ENCODE measurements around the gene C19orf12. TPM values are rescaled to one million over a fixed set of nuclear protein-coding genes. Genes with fewer than 3 reads are reported as not detected.

C19orf12 gene
- total RNA-seq, 1 experiment from 2014 or later, result 17.5 TPM

- Histone ChIP-seq H3K79me1 (ENCODE audit: insufficient read depth, low read depth, low read length, poor library complexity, severe bottlenecking) (peaks cover 3% of the 10 kb centered on the region), H3K23ac (ENCODE audit: insufficient read length, low read depth, low read length) (no peak overlapping the region), H2BK12ac (ENCODE audit: insufficient read length, low read depth, low read length) (no peak overlapping the region), H3K23me2 (ENCODE audit: insufficient read length, low read depth, low read length, poor library complexity, severe bottlenecking) (peaks cover 14% of the 10 kb centered on the region), H2BK20ac (ENCODE audit: low read depth, low read length, poor library complexity, severe bottlenecking) (no peak overlapping the region), H3K9me3 (ENCODE audit: control insufficient read depth, low read depth, low read length) (no peaks in the 10 kb centered on the region), H3K14ac (ENCODE audit: insufficient read depth, low read length) (no peak overlapping the region), H2BK5ac (ENCODE audit: insufficient read length, low read length) (no peak overlapping the region), H3K4me1 (ENCODE audit: insufficient read depth, low read length) (peaks cover 8% of the 10 kb centered on the region; the same call in 1 of the 2 replicates), H4K20me1 (ENCODE audit: control insufficient read depth, insufficient read depth, insufficient read length) (no peaks in the 10 kb centered on the region), H3K27ac (ENCODE audit: insufficient read length, low read depth, low read length) (no peak overlapping the region), H3K27me3 (ENCODE audit: insufficient read depth, low read length) (no peaks in the 10 kb centered on the region), H3K79me2 (ENCODE audit: insufficient read depth, low read length) (peaks cover 2% of the 10 kb centered on the region; the same call in 1 of the 2 replicates), H4K8ac (replicated peaks; ENCODE audit: insufficient read length, low read depth, low read length) (no peak overlapping the region), H2AK5ac (ENCODE audit: insufficient read length, low read length) (no peak overlapping the region), H3K56ac (ENCODE audit: insufficient read length, low read depth, low read length) (no peak overlapping the region), H3T11ph (ENCODE audit: low read length) (no peak overlapping the region), H2BK120ac (ENCODE audit: low read depth, low read length, poor library complexity, severe bottlenecking) (no peak overlapping the region), H4K5ac (ENCODE audit: insufficient read length, low read depth, low read length) (no peak overlapping the region), H3K4ac (ENCODE audit: low read depth, low read length) (no peak overlapping the region), H2BK15ac (ENCODE audit: low read depth, low read length) (no peak overlapping the region), H3K18ac (ENCODE audit: insufficient read length, low read depth, low read length) (no peak overlapping the region), H3K4me2 (ENCODE audit: insufficient read depth, insufficient read length, low read length) (no peak overlapping the region), H2AFZ (ENCODE audit: low read length) (no peak overlapping the region), H3K9ac (ENCODE audit: extremely low read depth, insufficient read length, low read length) (no peak overlapping the region), H4K91ac (ENCODE audit: insufficient read length, low read depth, low read length) (no peak overlapping the region)
- TF ChIP-seq CTCF (conservative IDR thresholded peaks at IDR 0.05), result peak; percentile 57
- Mint-ChIP-seq H3K27me3 (ENCODE audit: low read depth) (peaks cover 9% of the 10 kb centered on the region), H3K4me3 (no peak overlapping the region; a peak in 1 of 5 replicates), H3K27ac (no peak overlapping the region), H3K9me3 (no peaks in the 10 kb centered on the region), H3K4me1 (peaks cover 11 to 20% of the 10 kb centered on the region in 2 experiments), H3K36me3 (ENCODE audit: insufficient read depth in 1 of 3, low read depth in 3 of 3) (peaks cover 0 to 8% (median 4%) of the 10 kb centered on the region in 3 experiments; a peak in 5 of 7 replicates)
- no CpG with 5 or more reads among the region's 13 CpGs for WGBS (ENCODE audit: extremely low coverage, insufficient read length, low lambda C conversion rate)
- no peak for DNase-seq
Measured at GRCh38 chr19:29668746-29669609, 46.1 kb downstream of the C19orf12 start.
